Endothelial cell of umbilical vein (primary cell): ENCODE measurements around the gene ENAH.

ENCODE experiments used
- CTCF ChIP-seq, 2 donors: IDR thresholded peaks; 1 replicate in 1 of 2; 2 replicates in 1 of 2; pipeline ENCODE4 v1.5.1; 2011; ENCODE audit warnings: low read length in 2 of 2, mild to moderate bottlenecking in 2 of 2, moderate library complexity in 2 of 2, control low read depth in 1 of 2, inconsistent platforms in 1 of 2, low read depth in 1 of 2; ENCODE audit not compliant: insufficient read depth in 1 of 2; ENCODE audit errors: extremely low read depth in 1 of 2
- JUN ChIP-seq: IDR thresholded peaks from 2 replicates; pipeline ENCODE4 v1.6.1; 2011; ENCODE audit warnings: borderline replicate concordance, low read depth; ENCODE audit not compliant: insufficient read length, insufficient read depth
- MYC ChIP-seq: IDR thresholded peaks from one replicate; pipeline ENCODE4 v1.6.1; 2011; ENCODE audit warnings: mild to moderate bottlenecking, low read depth, low read length
- POLR2A ChIP-seq: IDR thresholded peaks from 2 replicates; pipeline ENCODE4 v1.6.1; 2012; ENCODE audit warnings: low read depth, mild to moderate bottlenecking, control low read depth, low read length
- POLR2AphosphoS5 ChIP-seq: IDR thresholded peaks from 2 replicates; pipeline ENCODE4 v1.6.1; 2012; ENCODE audit warnings: low read depth, mild to moderate bottlenecking, control low read depth, low read length, moderate library complexity; ENCODE audit not compliant: insufficient read depth

- TF ChIP-seq CTCF (IDR thresholded peaks at IDR 0.05; ENCODE audit: extremely low read depth in 1 of 2, insufficient read depth in 1 of 2, low read depth in 1 of 2, low read length in 2 of 2) (no peak), JUN (no peak), POLR2AphosphoS5 (no peak), POLR2A (no peak), MYC (no peak)
Measured at GRCh38 chr1:225469051-225469450, 183.9 kb downstream of the ENAH start.
